Lower leg skin (tissue), 4 donors: ENCODE results near the gene GNAI2. TPM values are rescaled to one million over a fixed set of nuclear protein-coding genes. Genes with fewer than 3 reads are reported as not detected.

Source experiments
- DNase-seq, 2 donors: peaks; one replicate each; pipeline ENCODE4 v3.0.0-alpha.2; 2019; ENCODE audit warnings: low spot score in 2 of 2
- H3K4me3 ChIP-seq: fragments of 200-600 bp; sonication (generic); 2 replicates; pipeline ENCODE4 v1.5.1; 2017; ENCODE audit warnings: mild to moderate bottlenecking, low read depth; ENCODE audit not compliant: poor library complexity, severe bottlenecking
- CTCF ChIP-seq, 3 donors: fragments of 450-650 bp; IDR thresholded peaks; one replicate each; pipeline ENCODE4 v1.5.1; 2016; ENCODE audit warnings: antibody characterized with exemption in 3 of 3, mild to moderate bottlenecking in 3 of 3, moderate library complexity in 2 of 3
- POLR2A ChIP-seq, 2 donors: fragments of 450-650 bp; IDR thresholded peaks; one replicate each; pipeline ENCODE4 v1.6.1; 2016 to 2017; ENCODE audit warnings: antibody characterized with exemption in 2 of 2, mild to moderate bottlenecking in 1 of 2, moderate library complexity in 1 of 2
- WGBS, 2 donors: methylation state at CpG; one replicate each; pipeline ENCODE4 v1.1.5; 2018; 5-methylcytosine and 5-hydroxymethylcytosine counted together
- intact Hi-C: fragments of 100-400 bp; cut with DNase I; formaldehyde crosslinking; loops from one replicate; pipeline ENCODE4 v1.15.0; 2023; ENCODE audit warnings: low total_unique reads
- total RNA-seq, 4 donors: library from RNA; depleted of rRNA; stranded (reverse); fragments of >200 nt; gene quantifications; one replicate each; pipeline ENCODE4 v1.1.0, GENCODE V29; 2016

GNAI2 gene
- total RNA-seq, 4 donors from 2014 or later = 56.5 to 123 (median 74.8) TPM

DNA sequence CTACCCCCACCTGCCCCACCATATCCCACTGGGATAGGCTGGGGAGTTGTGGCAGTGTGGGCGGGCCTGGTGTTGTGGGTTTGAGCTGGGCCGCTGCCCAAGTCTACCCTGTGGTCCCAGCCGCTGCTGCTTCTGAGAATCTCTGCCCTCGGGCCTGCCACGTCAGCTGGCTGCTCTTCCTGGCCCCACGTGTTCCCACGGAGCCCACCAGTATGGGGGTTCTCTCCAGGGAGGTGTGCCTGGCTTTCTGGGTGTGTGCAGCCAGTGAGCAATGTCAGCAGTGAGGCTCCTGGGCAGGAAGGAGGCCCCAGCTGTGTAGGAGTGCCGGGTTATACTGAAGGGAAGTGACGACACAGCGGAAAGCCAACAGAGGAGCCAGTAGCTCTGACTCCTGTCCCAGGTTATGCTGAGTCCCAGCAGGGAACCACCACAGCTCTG is 10.5 kb downstream of the GNAI2 start:
- WGBS, 2 donors = 15 to 20% methylated on average over 8 to 10 of the region's 10 CpGs
- intact Hi-C loops = no loop called here
- TF ChIP-seq POLR2A (IDR thresholded peaks at IDR 0.05) = no peak
- no peak for TF ChIP-seq CTCF (IDR thresholded peaks at IDR 0.05)
- H3K4me3 ChIP-seq = no peak overlapping the region
- DNase-seq = peak in 1 of 2 donors; percentile 47

GRCh38 chr3:50248387-50248786 is 12.4 kb downstream of the GNAI2 start:
- 5 to 10% methylated on average over 3 of the region's 3 CpGs for WGBS, 2 donors
- intact Hi-C loops = no loop called here
- peak; percentile 72 to 96 for DNase-seq
- TF ChIP-seq POLR2A (IDR thresholded peaks at IDR 0.05) (no peak), CTCF (IDR thresholded peaks at IDR 0.05) (no peak)
- no peak overlapping the region for H3K4me3 ChIP-seq

DNA sequence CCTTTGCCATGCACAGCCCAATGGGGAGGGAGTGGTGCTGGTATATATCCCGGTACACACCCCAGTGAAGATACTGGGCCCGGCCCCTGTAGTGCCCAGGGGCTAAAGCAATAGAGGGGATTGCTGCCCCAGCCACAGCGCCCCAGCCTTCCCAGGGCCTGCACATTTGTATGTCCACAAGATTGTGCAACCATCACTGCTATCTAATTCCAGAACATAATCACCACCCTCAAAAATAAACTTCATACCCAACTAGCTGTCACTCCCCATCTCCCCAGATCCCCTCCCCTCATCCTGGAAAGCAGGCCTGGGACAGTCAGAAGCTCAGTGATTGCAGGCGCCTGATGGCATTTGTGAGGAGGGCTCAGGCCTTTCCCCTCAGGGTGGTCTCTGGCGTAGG is 13.5 kb downstream of the GNAI2 start:
- H3K4me3 ChIP-seq = no peak overlapping the region
- WGBS, 2 donors = 61 to 79% methylated on average over 5 of the region's 5 CpGs
- TF ChIP-seq POLR2A (IDR thresholded peaks at IDR 0.05) (no peak), CTCF (IDR thresholded peaks at IDR 0.05) (no peak)
- intact Hi-C loops = no loop called here
- no peak for DNase-seq

GRCh38 chr3:50250514-50250913 is 14.5 kb downstream of the GNAI2 start:
- intact Hi-C loops = no loop called here
- DNase-seq = no peak
- H3K4me3 ChIP-seq = no peak overlapping the region
- TF ChIP-seq POLR2A (IDR thresholded peaks at IDR 0.05) (no peak), CTCF (IDR thresholded peaks at IDR 0.05) (no peak)
- WGBS, 2 donors = 95 to 98% methylated on average over 4 of the region's 4 CpGs

- TF ChIP-seq CTCF (IDR thresholded peaks at IDR 0.05) = no peak
- TF ChIP-seq POLR2A (IDR thresholded peaks at IDR 0.05) = no peak
- no peak overlapping the region for H3K4me3 ChIP-seq
- 28 to 64% methylated on average over 7 to 8 of the region's 8 CpGs for WGBS, 2 donors
- DNase-seq = peak in 1 of 2 donors; percentile 48
- intact Hi-C loops = no loop called here
These were observed 15.2 kb downstream of the GNAI2 start for GRCh38 chr3:50251220-50251619.

DNA sequence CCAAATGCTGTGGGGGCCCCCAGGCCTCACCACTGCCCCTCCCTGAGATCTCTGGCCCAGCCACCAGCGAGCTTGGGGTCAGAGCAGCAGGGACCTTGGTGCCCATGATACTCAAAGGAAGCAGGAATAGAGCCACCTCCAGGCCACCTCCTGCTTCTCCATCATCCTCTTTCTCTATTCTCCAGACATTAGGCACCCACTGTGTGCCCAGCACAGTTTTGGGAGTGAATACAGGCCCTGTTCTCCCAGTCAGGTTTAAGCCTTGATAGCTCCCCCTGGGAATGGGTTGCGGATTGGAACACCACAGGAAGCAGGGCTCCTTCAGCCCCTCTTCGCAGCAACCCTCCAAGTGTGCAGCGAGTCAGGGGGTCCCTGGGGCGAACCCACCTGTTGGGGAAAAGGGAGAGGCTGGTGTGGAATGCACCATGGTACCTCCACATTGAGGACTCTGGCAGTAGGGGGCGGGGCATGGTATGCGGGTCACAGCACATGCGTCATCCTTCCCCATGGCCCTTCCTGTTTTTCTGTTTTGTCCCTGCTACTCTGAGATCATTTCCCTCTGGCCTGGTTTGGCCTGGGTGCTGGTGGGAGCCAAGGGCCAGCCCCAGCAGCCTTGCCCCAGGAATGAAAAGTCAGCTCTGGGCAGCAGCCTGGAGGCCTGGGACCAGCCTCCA is 18.7 kb downstream of the GNAI2 start:
- 63 to 68% methylated on average over 8 of the region's 8 CpGs for WGBS, 2 donors

More for the DNA sequence above, 18.7 kb downstream of the GNAI2 start:
- intact Hi-C loops = no loop called here
- TF ChIP-seq CTCF (IDR thresholded peaks at IDR 0.05) (no peak), POLR2A (IDR thresholded peaks at IDR 0.05) (no peak)
- DNase-seq = peak; percentile 72 to 95
- no peak overlapping the region for H3K4me3 ChIP-seq
